ENCODE results near the gene HSDL2.
"Not testable (repeated sequence)": the region's sequence is repeated elsewhere in the genome, so short reads cannot be mapped to it uniquely, and the experiment has no call there.

The HSDL2 gene

DNA sequence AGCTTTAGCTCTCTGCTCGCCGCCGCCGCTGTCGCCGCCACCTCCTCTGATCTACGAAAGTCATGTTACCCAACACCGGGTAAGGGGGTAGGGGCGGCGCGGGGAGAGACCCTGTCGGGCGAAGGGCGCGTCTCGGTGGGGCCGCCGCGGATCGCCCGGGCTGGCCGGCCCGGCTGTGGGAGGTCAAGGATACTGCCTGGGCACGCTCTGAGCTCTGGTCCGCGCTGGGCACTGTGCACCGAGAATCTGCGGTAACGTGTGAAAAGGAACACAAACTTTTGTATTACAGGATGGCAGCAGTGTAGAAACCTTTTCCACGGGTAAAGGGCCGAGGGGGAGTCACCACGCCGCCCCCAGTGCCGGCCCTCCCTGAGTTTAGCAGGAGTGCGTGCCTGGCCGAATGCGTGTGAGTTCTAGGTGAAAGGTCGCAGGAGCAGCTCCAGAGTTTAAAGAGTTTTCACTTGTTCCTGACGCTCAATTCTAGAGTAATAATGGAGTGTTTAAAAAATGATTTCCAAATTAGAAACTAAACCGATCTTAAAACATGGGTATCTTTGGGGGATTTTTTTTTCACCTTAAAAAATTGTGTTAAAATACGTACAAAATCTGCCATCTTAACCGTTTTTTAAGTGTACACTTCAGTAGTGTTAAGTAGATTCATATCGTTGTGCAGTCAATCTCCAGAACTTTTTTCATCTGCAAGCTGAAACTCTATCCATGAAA, at the start of gene HSDL2:
TSS of gene HSDL2 (plus strand) at position 7 of the 723 bp plus-strand sequence. CDS start at position 63, 56 bp downstream.
- DNase-seq, result peak in 1 of 2 experiments; percentile 25

- no peak for DNase-seq
Observed at GRCh38 chr9:112331674-112331952, 48.3 kb upstream of the HSDL2 start.

GRCh38 chr9:112332214-112332613, 47.7 kb upstream of the HSDL2 start:
- DNase-seq, result no peak

DNA sequence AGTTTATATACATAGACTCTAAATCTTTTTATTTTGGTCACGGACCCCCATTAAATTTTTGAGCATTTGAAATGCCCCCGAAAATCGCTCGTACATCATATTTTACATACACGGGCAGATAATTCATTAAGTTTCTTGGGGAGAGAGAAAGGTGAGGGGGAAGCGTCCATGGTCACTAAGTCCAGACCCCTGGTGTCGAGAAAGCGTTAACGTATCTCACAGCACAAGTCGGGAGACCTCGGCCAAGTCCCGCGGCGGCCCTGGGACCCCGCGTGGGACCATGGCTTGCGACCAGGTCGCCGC, 47.3 kb upstream of the HSDL2 start:
- no peak for DNase-seq

GRCh38 chr9:112332977-112333638, 46.8 kb upstream of the HSDL2 start, which contains the start of gene PTBP3:
Gene PTBP3 (minus strand): TSS chr9:112333619. CDS start chr9:112297865, 35,754 bp downstream.
- DNase-seq, result peak; percentile 11 to 26

- peak in 1 of 2 experiments; percentile 81 for DNase-seq
Observed at GRCh38 chr9:112333639-112334431, 46.1 kb upstream of the HSDL2 start.

DNA sequence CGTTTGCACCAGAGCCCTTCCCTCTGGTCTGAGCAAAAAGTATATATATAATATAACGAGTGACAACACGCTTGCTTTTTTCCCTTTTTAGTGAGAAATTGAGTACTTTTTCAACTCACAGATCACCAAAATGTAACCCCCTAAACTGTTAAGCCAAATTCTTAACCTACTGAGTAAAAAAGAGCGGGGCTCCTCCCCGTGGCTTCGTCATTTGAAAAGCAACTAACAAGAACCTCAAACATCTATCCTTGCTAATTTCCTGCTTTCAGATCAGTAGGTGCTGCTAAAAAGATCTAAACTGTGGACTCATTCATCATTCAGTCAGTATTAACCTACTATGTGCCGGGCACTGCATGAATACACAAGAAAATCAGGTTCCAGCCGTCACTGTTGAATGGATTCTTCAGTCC, 45.5 kb upstream of the HSDL2 start:
- DNase-seq, result no peak

DNA sequence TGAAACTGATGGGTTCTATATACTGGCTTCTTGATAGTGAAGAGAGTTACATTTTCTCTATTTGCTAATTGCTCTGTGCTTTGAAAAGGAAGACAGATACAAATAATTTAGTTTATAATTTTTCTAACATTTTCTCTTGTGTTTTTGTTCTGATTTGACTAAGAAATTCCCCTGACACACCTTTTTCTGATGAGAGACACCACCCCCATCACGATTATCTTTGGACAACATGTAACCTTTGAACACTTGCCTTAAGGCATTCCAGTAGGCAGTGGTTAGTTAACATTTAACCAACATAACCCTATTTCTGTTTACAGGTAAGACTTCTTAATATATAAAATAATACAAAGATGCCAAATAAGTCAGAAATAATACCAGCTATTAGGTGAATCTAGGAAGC, 42.4 kb upstream of the HSDL2 start:
- no peak for DNase-seq

GRCh38 chr9:112338561-112338960, 41.3 kb upstream of the HSDL2 start:
- no peak for DNase-seq

DNA sequence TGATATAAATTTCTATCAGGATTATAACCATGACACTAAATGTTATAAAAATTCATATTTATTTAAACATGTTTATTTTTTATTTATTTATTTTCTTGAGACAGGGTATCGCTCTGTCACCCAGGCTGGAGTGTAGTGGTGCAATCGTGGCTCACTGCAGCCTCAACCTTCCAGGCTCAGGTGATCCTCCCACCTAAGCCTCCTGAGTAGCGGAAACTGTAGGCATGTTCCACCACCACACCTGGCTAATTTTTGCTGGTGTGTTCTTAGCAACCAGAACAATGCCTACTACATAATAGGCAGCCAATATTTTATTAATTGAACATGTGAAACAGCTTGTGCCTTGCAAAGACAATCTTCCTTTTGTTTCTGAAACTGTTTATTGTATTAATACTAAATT, 40.0 kb upstream of the HSDL2 start:
- no peak for DNase-seq

GRCh38 chr9:112341730-112342129, 38.2 kb upstream of the HSDL2 start:
- DNase-seq, result no peak

GRCh38 chr9:112348257-112349007, 31.5 kb upstream of the HSDL2 start:
- peak in 1 of 2 experiments; percentile 7 for DNase-seq

GRCh38 chr9:112349008-112349333, 30.9 kb upstream of the HSDL2 start:
- DNase-seq, result no peak

GRCh38 chr9:112351184-112351583, 28.7 kb upstream of the HSDL2 start:
- DNase-seq, result no peak

- DNase-seq, result no peak
Observed at GRCh38 chr9:112352209-112352608, 27.7 kb upstream of the HSDL2 start.

DNA sequence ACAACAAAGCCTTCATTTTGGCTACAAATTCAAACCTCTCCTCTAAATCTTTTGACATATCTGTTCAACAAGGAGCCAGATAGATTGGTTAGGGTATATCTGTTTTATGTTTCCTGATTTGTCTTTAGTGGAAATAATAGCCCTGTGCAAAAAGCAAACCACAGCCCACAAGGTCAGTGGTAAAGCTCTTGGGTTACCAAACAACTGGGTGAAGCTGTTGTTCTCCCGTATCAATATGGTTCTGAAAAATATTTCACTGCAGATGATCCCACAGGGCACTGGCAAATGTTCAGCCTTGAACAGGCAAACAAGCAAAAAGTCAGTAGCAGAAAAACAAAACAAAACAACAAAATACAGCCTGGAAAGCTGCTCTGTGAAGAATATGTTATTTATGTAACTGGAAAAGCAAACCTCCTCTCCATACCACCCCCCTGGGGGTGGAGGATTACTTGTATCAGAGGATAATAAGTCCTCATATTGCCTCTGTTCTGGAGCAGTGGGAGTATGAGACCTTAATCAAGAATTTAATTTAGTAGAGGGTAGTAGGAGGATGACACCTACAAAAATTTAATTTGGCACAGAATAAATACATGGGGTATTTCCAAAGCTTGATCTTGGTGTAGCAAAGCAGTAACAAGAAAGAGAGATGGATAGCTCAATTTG, 25.7 kb upstream of the HSDL2 start:
- no peak for DNase-seq

DNA sequence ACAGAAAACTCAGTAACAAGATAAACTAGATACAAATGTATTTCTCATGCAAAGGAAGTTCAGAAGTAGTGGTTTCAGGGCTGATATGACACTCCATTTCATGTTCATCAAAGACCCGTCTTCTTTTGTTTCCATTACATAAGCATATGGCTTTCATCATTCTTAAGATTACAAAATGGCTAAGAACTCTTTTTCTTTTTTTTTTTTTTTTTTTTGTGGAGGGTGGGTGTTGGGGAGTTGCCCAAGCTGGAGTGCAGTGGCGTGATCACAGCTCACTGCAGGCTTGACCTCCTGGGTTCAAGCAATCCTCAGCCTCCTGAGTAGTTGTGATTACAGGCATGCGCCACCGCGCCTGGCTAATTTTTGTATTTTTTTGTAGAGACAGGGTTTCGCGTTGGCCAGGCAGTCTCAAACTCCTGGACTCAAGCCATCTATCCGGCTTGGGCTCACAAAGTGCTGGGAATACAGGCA, 24.4 kb upstream of the HSDL2 start:
- no peak for DNase-seq

GRCh38 chr9:112360047-112360804, 19.7 kb upstream of the HSDL2 start:
- DNase-seq, result no peak

DNA sequence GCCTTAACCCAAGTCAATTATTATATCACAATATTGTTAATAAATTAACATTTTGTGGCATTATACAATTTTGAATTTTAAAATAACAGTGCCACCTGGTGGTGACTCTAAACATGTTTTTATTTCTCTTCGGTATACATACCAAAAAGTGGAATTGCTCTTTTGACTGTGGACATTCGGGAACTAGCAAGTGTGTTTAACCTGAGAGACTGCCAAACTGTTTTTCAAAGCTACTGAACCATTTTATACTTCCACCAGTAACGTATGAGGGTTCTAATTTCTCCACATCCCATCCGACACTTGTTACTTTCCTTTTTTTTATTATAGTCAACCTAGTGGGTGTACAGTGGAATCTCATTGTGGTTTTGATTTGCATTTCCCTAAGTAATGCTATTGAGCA, 18.3 kb upstream of the HSDL2 start:
- DNase-seq, result peak in 1 of 2 experiments; percentile 3

GRCh38 chr9:112364761-112365160, 15.1 kb upstream of the HSDL2 start:
- no peak for DNase-seq

DNA sequence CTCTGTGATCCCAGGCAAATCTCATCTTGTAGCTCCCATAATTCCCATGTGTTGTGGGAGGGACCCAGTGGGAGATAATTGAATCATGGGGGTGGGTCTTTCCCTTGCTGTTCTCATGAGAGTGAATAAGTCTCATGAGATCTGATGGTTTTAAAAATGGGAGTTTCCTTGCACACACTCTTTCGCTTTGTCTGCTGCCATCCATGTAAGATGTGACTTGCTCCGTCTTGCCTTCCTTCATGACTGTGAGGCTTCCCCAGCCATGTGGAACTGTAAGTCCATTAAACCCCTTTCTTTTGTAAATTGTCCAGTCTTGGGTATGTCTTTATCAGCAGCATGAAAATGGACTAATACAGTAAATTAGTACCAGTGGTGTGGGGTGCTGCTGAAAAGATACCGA, 14.7 kb upstream of the HSDL2 start:
- DNase-seq, result not testable (repeated sequence)

DNA sequence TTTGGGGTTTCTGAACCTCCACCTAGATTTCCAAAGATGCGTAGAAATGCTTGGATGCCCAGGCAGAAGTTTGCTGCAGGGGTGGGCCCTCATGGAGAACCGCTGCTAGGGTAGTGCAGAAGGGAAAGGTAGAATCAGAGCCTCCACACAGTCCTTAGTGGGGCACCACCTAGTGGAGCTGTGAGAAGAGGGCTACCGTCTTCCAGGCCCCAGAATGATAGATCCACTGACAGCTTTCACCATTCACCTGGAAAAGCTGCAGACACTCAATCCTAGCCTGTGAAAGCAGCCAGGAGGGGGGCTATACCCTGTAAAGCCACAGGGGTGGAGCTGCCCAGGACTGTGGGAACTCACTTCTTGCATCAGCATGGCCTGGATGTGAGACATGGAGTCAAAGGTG, 13.3 kb upstream of the HSDL2 start:
- no peak for DNase-seq

Measured in cerebellar nuclear complex (tissue), 1 donor.